GM19240 (cell line): ENCODE measurements around the gene GPN1.
"Not testable (repeated sequence)": the region's sequence is repeated elsewhere in the genome, so short reads cannot be mapped to it uniquely, and the experiment has no call there.

Experiments used
- DNase-seq: peaks from one replicate; pipeline ENCODE4 v3.0.0; 2011; ENCODE audit warnings: low spot score; ENCODE audit not compliant: insufficient read length

The GPN1 gene

DNA sequence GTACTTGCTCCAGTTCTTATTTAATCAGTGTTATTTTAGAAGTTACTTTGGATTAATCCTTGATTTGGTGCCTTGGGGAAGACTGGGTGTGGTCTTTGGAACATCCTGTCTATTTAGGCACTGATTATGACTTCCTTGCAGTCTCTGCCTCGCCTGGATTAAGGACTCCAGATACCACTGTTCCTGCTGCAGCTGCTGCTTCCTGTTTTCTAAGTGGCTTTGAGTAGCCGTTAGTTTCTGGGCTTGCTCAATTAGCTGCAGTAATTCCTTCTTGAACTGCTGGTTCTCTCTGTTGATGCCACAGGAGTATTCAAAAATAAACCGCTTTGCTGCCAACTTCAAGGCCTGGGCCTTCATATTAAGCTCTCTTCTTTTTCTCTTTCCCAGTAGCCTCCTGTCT is 1.9 kb upstream of the GPN1 start:
- DNase-seq = not testable (repeated sequence)

DNA sequence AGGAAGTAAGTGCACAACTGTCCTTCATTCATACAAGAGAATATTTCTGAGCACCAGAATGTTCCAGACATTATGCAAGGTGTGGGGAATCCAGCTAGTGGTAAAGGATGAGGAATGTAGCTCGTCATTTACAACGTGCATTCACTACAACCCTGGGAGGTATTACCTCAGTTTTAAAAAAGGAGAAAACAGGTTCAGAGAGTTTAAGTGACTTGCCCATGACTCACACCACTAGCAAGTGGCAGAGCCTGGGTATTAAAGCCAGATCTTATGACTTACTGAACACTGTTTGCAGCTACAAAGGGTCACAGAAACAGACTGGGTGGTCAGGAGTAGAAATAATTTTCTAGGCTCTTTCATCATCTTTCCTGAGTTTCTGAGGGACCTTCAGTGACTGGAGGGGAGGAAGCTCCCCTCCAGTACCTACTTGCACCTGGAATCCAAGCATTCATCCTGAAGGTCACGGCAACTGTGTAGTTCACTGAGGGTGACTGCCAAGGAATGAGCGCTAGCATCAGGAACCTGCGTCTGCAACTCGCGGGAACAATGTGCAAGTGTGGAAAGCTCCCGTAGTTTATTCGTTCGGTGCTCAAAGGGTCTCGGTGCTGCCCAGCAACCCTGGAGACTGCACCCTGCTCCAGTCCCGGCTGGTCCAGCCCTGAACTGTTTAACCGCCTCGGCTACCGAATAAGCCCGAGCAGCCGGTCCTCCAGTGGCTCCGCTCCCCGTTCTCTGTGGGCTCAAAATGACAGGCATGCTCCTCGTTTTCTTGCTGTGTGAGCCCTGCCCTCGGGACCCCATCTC is 685 bp upstream of the GPN1 start:
- no peak for DNase-seq

DNA sequence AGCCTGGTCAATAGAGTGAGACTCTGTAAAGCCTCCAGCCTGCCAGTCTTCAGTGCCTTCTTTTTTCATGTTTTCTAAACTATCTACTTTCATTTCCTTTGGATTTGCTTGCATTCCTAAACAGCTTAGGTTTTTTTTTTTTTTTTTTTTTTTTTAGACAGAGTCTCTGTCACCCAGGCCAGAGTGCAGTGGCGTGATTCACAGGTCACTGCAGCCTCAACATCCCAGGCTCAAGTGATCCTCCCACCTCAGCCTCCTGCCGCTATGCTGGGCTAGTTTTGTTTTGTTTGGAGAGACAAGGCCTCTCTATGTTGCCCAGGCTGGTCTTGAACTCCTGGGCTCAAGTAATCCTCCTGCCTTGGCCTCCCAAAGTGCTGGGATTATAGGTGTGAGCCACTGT is 1.4 kb downstream of the GPN1 start:
- DNase-seq = not testable (repeated sequence)

DNA sequence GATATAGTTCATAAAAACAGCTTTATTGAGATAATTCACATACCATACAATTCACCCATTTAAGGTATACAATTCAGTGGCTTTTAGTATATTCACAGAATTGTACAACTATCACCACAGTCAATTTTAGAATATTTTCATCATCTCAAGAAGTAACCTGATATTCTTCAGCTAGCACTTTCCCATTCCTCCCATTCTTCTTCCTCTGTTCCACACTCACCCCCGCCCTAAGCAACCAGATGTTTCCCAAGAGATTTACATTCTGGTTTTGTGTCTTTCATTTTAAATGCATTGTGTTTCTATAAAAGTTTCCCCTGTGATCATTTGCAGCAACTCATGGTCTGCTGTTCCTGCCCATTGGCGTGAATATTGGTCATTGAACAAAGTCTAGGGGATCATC is 5.4 kb downstream of the GPN1 start:
- DNase-seq = no peak

DNA sequence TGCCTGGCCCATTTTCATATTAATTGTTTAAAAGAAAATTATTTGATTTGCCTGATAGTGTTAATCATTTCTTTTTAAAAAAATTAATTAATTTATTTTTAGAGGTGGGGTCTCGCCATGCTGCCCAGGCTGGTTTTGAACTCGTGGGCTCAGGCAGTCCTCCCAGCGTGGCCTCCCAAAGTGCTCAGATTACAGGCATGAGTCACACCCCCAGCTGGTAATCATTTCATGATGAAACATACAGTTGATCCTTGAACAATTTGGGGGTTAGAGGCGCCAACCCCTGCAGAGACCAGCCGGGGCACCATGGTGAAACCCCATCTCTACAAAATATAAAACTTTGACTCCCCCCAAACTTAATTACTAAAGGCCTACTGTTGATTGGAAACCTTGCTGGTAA is 7.9 kb downstream of the GPN1 start:
- DNase-seq = no peak

DNA sequence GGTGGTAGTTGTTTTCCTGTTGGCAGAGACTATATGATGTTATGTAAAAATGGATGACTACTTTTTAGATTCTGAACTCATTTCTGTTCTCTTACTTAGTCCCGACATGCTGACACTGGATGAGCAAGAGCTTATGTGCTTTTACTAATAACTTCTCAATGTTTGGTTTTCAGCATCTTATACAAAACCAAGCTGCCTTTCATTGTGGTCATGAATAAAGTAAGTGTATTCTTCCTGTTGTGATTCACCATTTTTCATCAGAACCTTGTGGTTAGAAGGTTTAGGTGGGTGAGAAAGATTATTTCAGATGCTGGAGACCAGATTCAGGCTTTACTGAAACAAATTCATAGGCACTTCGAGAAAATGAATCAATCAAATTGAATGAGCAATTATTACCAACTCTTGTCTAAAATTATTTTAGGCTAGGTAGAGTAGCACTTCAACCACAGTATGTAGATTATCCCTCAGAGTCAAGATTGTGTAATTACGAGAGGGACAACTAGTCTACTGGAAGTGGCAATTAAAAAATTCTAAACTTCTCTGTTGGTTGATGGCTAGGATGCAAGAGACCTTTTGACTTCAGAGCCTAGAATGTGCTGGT is 9.3 kb downstream of the GPN1 start:
- DNase-seq = no peak

DNA sequence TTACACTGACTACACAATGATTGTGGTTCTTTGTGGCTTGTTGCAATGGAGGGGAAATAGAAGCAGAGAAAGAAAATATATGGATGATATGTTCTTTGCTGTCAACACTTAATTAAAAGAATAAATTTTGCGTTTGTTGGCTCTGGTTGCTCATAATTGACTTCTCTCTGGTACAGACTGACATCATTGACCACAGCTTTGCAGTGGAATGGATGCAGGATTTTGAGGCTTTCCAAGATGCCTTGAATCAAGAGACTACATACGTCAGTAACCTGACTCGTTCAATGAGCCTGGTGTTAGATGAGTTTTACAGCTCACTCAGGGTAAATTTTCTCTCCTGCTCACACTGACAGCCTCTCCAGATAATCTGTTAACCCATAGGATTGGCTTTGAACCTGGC is 9.9 kb downstream of the GPN1 start:
- no peak for DNase-seq

DNA sequence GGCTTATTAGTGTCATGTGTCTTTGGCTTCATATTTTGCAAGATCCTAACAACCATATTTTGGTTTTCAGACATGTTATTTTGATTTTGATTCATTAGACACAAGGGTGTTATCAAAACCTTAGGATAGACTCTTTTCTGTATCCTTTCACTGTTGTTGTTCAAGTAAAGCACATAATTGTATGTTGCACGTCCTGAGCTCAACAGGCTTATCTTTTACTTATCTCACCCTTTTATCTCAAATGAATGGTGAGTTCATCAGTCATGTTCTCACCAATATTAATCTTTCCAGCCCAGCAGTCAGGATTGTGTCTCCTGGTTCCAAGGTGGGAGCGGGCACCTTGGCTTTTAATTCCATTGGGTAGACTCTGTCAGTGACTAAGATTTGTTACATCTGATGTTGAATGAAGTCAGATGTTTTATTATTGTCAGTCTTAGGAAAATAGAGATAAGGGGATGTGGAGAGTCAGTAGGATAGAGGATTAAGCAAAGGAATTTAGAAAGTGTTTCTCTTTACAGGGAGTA is 11.9 kb downstream of the GPN1 start:
- DNase-seq = no peak

DNA sequence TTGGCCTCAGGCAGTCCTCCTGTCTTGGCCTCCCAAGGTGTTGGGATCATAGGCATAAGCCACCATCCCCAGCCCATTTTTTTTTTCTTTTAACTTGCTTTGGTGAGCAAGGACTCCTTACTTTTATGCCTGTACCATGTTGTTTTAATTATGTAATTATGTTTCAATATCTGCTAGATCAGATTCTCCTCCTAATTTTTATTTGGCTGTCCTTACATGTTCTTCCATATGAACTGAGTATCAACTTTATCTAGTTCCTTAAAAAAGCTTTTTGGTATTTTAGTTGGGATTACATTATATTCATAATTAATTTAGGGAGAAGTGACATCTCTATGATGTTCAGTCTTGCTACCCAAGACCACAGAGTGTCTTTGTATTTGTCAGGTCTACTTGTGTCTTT is 16.3 kb downstream of the GPN1 start:
- DNase-seq = no peak

DNA sequence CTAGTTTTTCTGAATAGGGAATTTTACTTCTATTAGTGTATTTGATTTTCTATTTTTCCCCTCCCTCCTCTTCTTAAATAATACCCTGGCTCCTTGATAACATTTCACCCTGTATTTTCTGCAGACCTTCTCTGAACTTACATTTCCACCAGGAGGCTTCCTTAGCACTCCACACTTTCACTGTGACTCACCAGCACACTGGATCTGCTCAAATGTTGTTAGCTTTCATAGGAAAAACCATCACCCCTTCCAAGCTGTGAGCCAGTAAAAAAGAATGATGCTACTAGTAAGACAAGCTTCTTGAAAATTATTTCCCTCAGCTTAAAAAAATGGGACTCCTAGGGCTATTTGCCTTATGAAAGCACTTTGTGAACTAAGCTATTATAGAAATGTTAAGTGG is 18.4 kb downstream of the GPN1 start:
- no peak for DNase-seq

DNA sequence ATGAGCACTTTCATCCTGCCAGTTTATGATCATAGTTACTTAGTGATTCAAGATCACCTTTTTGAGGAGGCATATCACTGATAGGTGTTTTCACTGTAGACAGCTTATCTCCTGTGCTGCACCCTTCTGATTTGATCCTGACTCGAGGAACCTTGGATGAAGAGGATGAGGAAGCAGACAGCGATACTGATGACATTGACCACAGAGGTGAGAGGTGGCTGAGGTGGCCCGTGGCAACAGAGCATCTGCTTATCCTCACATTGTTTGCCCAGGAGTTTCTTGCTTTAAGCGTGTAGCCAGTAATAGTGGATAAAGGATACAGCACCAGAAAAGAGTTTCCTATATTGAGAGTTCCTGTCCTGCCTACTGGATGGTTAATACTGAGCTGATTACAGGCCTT is 18.9 kb downstream of the GPN1 start:
- no peak for DNase-seq

DNA sequence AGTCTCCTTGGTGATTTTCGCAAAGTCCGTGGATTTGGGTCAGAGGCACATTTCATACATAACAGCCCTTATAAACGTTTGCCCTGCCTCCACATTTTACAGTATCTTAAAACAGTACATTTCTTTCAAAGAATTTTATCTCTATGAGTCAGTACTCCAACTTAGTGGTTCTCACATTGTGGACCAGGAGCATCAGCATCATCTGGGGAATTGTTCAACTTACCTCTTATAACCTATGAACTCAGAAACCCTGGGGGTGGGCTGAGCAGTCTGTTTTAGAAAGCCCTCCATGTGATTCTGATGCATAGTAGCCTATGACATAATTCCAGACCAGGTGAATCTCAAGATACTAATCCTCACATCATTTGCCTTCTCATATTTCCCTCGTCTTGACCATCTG is 22.2 kb downstream of the GPN1 start:
- DNase-seq = no peak

DNA sequence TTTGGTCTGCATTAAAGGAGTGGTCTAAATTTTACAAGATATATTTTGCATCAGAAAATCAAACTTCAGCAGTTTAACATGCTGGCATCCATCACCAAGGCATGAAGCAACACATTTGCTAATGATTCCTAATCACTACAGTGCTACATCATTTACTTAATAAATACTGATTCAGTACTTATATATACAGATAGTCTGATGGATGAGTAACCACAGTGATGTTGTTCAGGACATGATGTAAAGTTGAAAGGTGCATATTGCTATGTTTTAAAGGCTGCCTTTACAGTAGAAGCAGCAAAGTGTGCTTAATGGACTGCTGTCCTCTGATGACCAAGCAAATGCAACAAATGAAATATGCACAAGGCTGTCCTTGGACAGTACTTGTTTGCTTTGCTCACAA is 23.5 kb downstream of the GPN1 start:
- DNase-seq = no peak

DNA sequence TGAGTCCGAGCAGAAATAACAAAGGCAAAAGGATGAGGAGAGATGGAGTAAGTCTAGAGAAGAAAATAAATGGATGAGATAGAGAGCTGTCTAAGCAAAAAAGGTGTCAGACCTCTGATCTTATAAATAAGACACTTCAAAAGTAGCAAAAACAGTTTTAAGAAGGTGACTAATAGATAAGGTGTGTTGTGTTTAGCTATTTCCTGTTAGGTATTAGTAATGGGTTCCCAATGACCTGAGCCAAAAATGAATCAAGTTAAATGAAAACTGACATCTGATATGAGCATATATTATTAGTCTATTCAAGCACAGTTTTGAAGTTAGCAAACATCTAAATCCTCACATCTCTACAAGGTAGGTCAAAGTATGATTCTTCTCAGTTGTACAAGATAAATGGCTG is 23.9 kb downstream of the GPN1 start:
- no peak for DNase-seq

DNA sequence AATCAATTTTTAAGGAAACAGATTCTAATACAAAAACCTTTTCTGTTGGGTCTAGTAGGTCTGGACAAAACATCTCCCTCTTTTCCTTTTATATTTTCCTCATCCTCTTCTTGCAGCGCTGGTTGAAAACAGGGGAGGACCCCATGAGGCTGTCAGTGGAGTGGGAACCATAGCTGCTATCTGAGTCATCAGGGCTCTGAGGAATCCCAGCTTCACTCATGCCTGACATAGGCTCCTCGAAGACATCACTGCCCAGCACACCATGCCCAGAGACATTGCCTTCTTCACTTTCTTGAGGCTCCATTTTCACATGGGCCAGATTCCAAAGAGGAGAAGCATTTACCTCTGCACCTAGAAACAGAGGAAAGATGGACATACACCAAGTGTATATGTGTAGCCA is 24.5 kb downstream of the GPN1 start:
- no peak for DNase-seq

DNA sequence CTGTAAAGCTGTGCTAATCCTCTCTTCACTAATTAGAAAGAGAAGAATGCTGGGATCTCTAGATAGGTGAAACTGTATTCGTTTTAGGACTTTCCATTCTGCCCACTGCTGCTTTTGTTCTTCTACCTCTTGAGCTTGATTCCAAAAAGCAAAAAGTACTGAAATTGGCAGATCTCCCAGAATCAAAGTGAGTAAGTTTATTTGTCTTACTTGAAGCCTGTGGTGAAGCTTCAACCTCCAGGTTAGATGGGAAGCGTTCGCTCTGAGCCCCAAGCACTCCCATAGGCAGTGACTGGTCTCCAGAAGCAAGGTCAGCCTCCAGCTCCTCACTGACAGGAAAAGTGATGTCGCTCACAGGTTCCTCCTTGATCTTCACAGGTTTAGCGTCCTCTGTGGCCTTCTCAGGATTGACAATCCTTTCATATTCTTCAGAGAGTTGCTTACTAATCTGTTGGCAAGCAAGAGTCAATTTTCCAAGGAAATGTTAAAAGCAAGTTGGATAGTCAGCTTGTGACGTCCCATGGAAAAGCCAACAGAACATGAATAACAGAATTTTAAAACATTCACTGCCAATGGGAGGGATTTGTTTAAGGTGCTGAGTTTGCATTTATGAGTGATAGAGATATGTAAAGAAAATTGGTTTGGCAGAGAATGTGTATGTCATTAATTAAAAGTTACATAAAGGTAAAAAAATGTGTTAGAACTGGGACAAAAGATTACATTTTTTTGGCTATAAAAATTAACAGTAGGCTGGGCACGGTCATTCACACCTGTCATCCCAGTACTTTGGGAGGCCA is 26.5 kb downstream of the GPN1 start:
- DNase-seq = no peak

DNA sequence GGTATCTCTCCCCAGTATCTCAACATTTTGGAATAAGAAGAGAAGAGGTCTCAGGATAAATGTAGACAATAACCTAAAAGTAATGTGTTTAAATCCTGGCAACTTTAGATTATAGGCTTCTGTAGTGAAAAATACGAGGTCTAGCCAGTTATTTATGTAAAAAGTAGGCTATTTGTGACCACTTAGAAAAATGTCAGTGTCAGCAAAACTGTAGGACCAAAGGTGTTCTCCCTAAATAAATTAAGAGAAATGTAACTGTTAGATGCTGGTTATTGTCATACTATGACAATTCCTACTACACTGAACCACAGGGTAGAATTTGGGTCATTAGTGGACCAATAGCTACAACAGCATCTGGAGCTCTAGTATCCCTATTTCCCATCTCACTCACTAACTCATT is 32.5 kb downstream of the GPN1 start:
- no peak for DNase-seq

DNA sequence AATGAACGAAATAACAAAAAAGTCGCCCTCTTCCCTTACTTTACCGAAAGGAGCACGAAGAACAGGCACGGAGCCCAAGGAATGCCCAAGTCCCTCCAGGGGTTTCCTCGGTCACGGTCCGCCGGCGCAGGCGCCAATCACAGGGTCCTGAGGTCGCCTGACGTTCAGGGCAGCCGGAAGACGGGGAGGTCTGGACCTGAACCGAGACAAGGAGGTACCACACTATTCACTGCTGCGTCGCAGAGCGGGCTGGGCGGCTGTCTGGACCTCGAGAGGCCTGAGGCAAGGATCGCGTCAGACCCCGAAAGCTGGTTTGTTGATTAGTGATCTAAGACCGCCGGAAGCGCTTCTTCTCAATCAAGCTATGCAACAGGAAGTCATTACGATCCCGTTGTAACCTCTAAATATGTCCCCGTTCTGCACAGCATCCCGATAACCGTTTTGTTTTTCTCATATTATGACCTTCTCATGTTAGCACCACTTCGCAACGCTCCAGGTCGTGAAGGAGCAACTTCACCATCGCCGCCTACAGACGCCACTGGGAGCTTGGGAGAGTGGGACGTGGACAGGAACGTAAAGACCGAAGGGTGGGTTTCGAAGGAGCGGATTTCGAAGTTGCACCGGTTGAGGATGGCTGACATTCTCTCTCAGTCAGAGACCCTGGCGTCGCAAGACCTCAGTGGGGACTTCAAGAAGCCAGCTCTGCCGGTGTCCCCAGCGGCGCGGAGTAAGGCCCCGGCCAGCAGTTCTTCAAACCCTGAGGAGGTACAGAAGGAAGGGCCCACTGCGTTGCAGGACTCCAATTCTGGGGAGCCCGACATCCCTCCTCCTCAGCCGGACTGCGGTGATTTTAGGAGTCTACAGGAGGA is 34.7 kb downstream of the GPN1 start, which contains the start of the genes SLC4A1AP and SUPT7L:
TSS of gene SLC4A1AP (plus strand) at position 605 of the 869 bp plus-strand sequence. CDS start at position 631, 26 bp downstream.
TSS of gene SUPT7L (minus strand) at position 330 of the 869 bp plus-strand sequence. CDS start 1,422 bp downstream, outside the sequence.
- peak; percentile 47 for DNase-seq

DNA sequence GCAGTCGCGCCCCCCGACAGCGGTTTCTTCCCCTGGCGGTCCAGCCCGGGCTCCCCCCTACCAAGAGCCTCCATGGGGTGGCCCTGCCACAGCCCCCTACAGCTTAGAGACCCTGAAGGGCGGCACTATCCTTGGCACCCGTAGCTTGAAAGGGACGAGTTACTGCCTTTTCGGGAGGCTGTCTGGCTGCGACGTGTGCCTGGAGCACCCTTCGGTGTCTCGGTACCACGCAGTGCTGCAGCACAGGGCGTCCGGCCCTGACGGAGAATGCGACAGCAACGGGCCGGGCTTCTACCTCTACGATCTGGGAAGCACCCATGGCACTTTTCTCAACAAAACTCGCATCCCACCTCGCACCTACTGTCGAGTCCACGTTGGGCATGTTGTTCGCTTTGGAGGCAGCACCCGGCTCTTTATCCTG is 35.3 kb downstream of the GPN1 start:
- no peak for DNase-seq

DNA sequence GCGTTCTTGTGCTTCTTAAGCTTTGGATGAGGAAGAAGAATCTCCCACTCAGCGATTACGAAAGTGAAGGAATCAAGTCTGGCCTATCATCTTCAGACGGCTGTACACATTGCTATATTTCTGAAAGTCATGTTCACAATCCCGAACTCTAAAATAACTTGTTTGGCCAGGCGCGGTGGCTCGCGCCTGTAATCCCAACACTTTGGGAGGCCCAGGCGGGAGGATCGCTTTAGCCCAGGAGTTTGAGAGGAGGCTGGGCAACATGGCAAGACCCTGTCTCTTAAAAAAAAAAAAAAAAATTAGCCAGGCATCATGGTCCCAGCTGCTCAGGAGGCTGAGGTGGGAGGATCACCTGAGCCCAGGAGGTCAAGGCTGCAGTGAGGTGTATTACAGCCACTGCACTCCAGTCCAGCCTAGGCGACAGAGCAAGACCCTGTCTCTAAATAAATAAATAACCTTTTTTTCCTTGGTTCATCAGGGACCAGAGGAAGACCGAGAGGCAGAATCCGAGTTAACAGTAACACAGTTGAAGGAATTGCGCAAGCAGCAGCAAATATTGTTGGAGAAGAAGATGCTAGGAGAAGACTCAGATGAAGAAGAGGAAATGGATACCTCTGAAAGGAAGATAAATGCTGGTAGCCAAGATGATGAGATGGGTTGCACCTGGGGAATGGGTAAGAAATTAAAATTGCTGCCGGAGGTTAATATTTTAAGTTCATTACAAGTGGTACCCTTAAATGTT is 35.9 kb downstream of the GPN1 start:
- no peak for DNase-seq
